GM12873 (cell line): ENCODE data around the gene PVRIG.
"Not testable (repeated sequence)": the region's sequence is repeated elsewhere in the genome, so short reads cannot be mapped to it uniquely, and the experiment has no call there.

Experiments used
- CTCF ChIP-seq: IDR thresholded peaks from 2 replicates; pipeline ENCODE4 v1.5.1; 2012; ENCODE audit warnings: low read depth, mild to moderate bottlenecking, moderate library complexity, low read length, control low read depth; ENCODE audit not compliant: insufficient read depth; ENCODE audit errors: missing control alignments

The PVRIG gene

GRCh38 chr7:100219801-100220585 is at the start of gene PVRIG:
Gene PVRIG (plus strand): TSS chr7:100219949. CDS start chr7:100219971, 22 bp downstream.
- TF ChIP-seq CTCF = not testable (repeated sequence)

- TF ChIP-seq CTCF = no peak
These were observed 49.5 kb upstream of the PVRIG start for GRCh38 chr7:100170101-100170897.

- no peak for TF ChIP-seq CTCF
These were observed 48.6 kb upstream of the PVRIG start for GRCh38 chr7:100171087-100171681.

- TF ChIP-seq CTCF = no peak
These were observed 47.9 kb upstream of the PVRIG start for GRCh38 chr7:100171840-100172239.

GRCh38 chr7:100173806-100174495 is 45.8 kb upstream of the PVRIG start:
- no peak for TF ChIP-seq CTCF

GRCh38 chr7:100174582-100174981 is 45.2 kb upstream of the PVRIG start:
- TF ChIP-seq CTCF = no peak
